COR-L47 (cell line): ENCODE data around the gene CNOT6.

ENCODE experiments used
- DNase-seq: peaks from one replicate; lab custom pipeline; 2025; lab: John Stamatoyannopoulos, UW

The CNOT6 gene

GRCh38 chr5:180599981-180600553 lies 105.9 kb downstream of the CNOT6 start:
- DNase-seq, result no peak

GRCh38 chr5:180600554-180601041 lies 106.4 kb downstream of the CNOT6 start:
- no peak for DNase-seq

GRCh38 chr5:180601591-180602480 lies 107.7 kb downstream of the CNOT6 start:
- no peak for DNase-seq

- no peak for DNase-seq
Observed at GRCh38 chr5:180602481-180603075, 108.4 kb downstream of the CNOT6 start.

GRCh38 chr5:180603076-180603594 lies 109.0 kb downstream of the CNOT6 start:
- no peak for DNase-seq

- no peak for DNase-seq
Observed at GRCh38 chr5:180604271-180604670, 110.1 kb downstream of the CNOT6 start.

- peak; percentile 46 for DNase-seq
Observed at GRCh38 chr5:180605554-180606214, 111.5 kb downstream of the CNOT6 start.

- DNase-seq, result no peak
Observed at GRCh38 chr5:180606215-180606785, 112.1 kb downstream of the CNOT6 start.

GRCh38 chr5:180607861-180608571 lies 113.8 kb downstream of the CNOT6 start:
- DNase-seq, result no peak

GRCh38 chr5:180608572-180609310 lies 114.6 kb downstream of the CNOT6 start:
- no peak for DNase-seq

- no peak for DNase-seq
Observed at GRCh38 chr5:180609386-180609785, 115.2 kb downstream of the CNOT6 start.

- no peak for DNase-seq
Observed at GRCh38 chr5:180609817-180610550, 115.8 kb downstream of the CNOT6 start.

- DNase-seq, result no peak
Observed at GRCh38 chr5:180611140-180611850, 117.1 kb downstream of the CNOT6 start.

GRCh38 chr5:180612683-180613082 lies 118.5 kb downstream of the CNOT6 start:
- no peak for DNase-seq

- DNase-seq, result no peak
Observed at GRCh38 chr5:180613188-180613813, 119.1 kb downstream of the CNOT6 start.

- DNase-seq, result no peak
Observed at GRCh38 chr5:180613814-180614188, 119.6 kb downstream of the CNOT6 start.

GRCh38 chr5:180618487-180618828 lies 124.3 kb downstream of the CNOT6 start:
- DNase-seq, result no peak

GRCh38 chr5:180618829-180619562 lies 124.8 kb downstream of the CNOT6 start:
- peak; percentile 37 for DNase-seq
